ENCODE data around the gene SLC12A4. TPM values are rescaled to one million over a fixed set of nuclear protein-coding genes. Genes with fewer than 3 reads are reported as not detected.

Gene SLC12A4
- total and polyA plus RNA-seq, 4 donors: 32.9 to 103 (median 65.9) TPM

DNA sequence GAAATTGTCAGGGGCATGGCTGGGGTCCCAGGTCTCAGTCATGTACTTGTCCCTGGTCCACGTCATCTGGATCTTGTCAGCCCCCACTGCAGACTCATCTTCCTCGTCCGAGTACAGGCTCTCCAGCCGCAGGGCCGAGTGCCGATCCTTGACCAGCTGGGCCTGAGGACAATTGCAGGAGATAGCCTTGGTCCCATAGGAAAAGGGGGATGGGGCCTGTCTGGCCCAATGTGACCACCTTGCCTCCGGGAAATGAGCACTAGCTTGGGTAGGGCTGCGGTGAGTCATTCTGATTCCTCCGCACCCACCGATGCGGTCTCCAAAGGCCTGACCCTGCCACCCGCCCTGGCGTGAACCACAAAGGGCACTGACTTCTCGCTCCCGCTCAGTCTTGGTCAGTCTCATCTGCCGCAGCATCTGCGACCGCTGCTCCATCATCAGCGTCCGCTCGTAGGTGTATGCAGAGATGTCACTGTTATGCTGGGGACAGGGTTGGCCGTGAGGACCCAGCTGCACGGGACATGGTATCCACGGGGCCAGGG, 23.0 kb downstream of the SLC12A4 start:
- Histone ChIP-seq H3K36me3 (ENCODE audit: control insufficient read depth in 4 of 4, insufficient read depth in 4 of 4, low read length in 4 of 4) (peaks cover 17 to 86% (median 43%) of the 10 kb centered on the region in 4 donors), H3K4me3 (no peak overlapping the region), H3K27me3 (ENCODE audit: control insufficient read depth in 3 of 3, insufficient read depth in 3 of 3, low read length in 2 of 3) (no peaks in the 10 kb centered on the region), H3K27ac (ENCODE audit: low read depth in 1 of 2, low read length in 1 of 2) (peak overlapping the region in 1 of 2 donors; percentile 9), H3K4me1 (ENCODE audit: control insufficient read depth in 5 of 5, insufficient read depth in 5 of 5, low read length in 5 of 5) (peaks cover 0 to 10% (median 0%) of the 10 kb centered on the region in 5 donors), H3K9me3 (ENCODE audit: control insufficient read depth in 4 of 4, insufficient read depth in 3 of 4, low read length in 3 of 4) (no peaks in the 10 kb centered on the region), H3K9ac (ENCODE audit: insufficient read depth in 1 of 2, low read length in 2 of 2) (no peak overlapping the region)
- TF ChIP-seq, protein P1, sequence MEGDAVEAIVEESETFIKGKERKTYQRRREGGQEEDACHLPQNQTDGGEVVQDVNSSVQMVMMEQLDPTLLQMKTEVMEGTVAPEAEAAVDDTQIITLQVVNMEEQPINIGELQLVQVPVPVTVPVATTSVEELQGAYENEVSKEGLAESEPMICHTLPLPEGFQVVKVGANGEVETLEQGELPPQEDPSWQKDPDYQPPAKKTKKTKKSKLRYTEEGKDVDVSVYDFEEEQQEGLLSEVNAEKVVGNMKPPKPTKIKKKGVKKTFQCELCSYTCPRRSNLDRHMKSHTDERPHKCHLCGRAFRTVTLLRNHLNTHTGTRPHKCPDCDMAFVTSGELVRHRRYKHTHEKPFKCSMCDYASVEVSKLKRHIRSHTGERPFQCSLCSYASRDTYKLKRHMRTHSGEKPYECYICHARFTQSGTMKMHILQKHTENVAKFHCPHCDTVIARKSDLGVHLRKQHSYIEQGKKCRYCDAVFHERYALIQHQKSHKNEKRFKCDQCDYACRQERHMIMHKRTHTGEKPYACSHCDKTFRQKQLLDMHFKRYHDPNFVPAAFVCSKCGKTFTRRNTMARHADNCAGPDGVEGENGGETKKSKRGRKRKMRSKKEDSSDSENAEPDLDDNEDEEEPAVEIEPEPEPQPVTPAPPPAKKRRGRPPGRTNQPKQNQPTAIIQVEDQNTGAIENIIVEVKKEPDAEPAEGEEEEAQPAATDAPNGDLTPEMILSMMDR (IDR thresholded peaks at IDR 0.05; ENCODE audit: control extremely low read depth, extremely low read depth): no peak
- DNase-seq (no peak), ATAC-seq (ENCODE audit: insufficient read depth, low FRiP score) (no peak)
- WGBS, 2 donors: 91 to 92% methylated on average over 24 of the region's 24 CpGs

- WGBS, 2 donors: 95% methylated on average over 24 of the region's 24 CpGs
- no peak overlapping the region for H3K9ac ChIP-seq (ENCODE audit: insufficient read depth in 1 of 2, low read length in 2 of 2)
- DNase-seq: no peak
- ATAC-seq (ENCODE audit: insufficient read depth, low FRiP score): no peak
- peaks cover 0 to 10% (median 0%) of the 10 kb centered on the region in 5 donors for H3K4me1 ChIP-seq (ENCODE audit: control insufficient read depth in 5 of 5, insufficient read depth in 5 of 5, low read length in 5 of 5)
- no peaks in the 10 kb centered on the region for H3K9me3 ChIP-seq (ENCODE audit: control insufficient read depth in 4 of 4, insufficient read depth in 3 of 4, low read length in 3 of 4)
- peaks cover 17 to 86% (median 44%) of the 10 kb centered on the region in 4 donors for H3K36me3 ChIP-seq (ENCODE audit: control insufficient read depth in 4 of 4, insufficient read depth in 4 of 4, low read length in 4 of 4)
- TF ChIP-seq, protein P1 (IDR thresholded peaks at IDR 0.05; ENCODE audit: control extremely low read depth, extremely low read depth): no peak
- no peak overlapping the region for H3K4me3 ChIP-seq
- peak overlapping the region; percentile 24 to 49 for H3K27ac ChIP-seq (ENCODE audit: low read depth in 1 of 2, low read length in 1 of 2)
- no peaks in the 10 kb centered on the region for H3K27me3 ChIP-seq (ENCODE audit: control insufficient read depth in 3 of 3, insufficient read depth in 3 of 3, low read length in 2 of 3)
These were observed 23.6 kb downstream of the SLC12A4 start for GRCh38 chr16:67944690-67945391.

- TF ChIP-seq, protein P1 (IDR thresholded peaks at IDR 0.05; ENCODE audit: control extremely low read depth, extremely low read depth): no peak
- H3K4me1 ChIP-seq (ENCODE audit: control insufficient read depth in 5 of 5, insufficient read depth in 5 of 5, low read length in 5 of 5): peaks cover 0 to 10% (median 0%) of the 10 kb centered on the region in 5 donors
- H3K9ac ChIP-seq (ENCODE audit: insufficient read depth in 1 of 2, low read length in 2 of 2): no peak within 1 kb of the TSS
- DNase-seq (peak; percentile 39 to 59 (median 46)), ATAC-seq (ENCODE audit: insufficient read depth, low FRiP score) (no peak)
- no peaks in the 10 kb centered on the region for H3K27me3 ChIP-seq (ENCODE audit: control insufficient read depth in 3 of 3, insufficient read depth in 3 of 3, low read length in 2 of 3)
- H3K4me3 ChIP-seq: no peak within 1 kb of the TSS
- peak within 1 kb of the TSS; percentile 24 to 69 for H3K27ac ChIP-seq (ENCODE audit: low read depth in 1 of 2, low read length in 1 of 2)
- peaks cover 15 to 83% (median 42%) of the 10 kb centered on the region in 4 donors for H3K36me3 ChIP-seq (ENCODE audit: control insufficient read depth in 4 of 4, insufficient read depth in 4 of 4, low read length in 4 of 4)
- no peaks in the 10 kb centered on the region for H3K9me3 ChIP-seq (ENCODE audit: control insufficient read depth in 4 of 4, insufficient read depth in 3 of 4, low read length in 3 of 4)
- 76 to 79% methylated on average over 23 of the region's 23 CpGs for WGBS, 2 donors
These were observed 24.6 kb downstream of the SLC12A4 start, which contains the start of gene LCAT for GRCh38 chr16:67943619-67944504. TSS of gene LCAT (minus strand) at chr16:67944120. CDS start at chr16:67944101, 19 bp downstream.

Measured in lung (tissue), 12 donors.